WTC11 (cell line): Measurements from ENCODE around the gene APOA4. TPM values are rescaled to one million over a fixed set of nuclear protein-coding genes. Genes with fewer than 3 reads are reported as not detected.

ENCODE experiments used
- ATAC-seq: fragments of 200-7000 bp; cut with Tn5 transposase; 2 replicates; pipeline ENCODE4 v1.10.0; 2021; ENCODE audit warnings: mild to moderate bottlenecking, moderate library complexity
- CTCF ChIA-PET: fragments of 300-600 bp; sonication (Branson Sonifier 250); formaldehyde crosslinking; loops from one replicate; lab custom pipeline; 2021; ENCODE audit warnings: antibody characterized with exemption; lab: Charles Lee
- POLR2A ChIA-PET: fragments of 350-600 bp; sonication (Branson Sonifier 250); formaldehyde crosslinking; loops from one replicate; lab custom pipeline; 2021; ENCODE audit warnings: antibody characterized with exemption; lab: Charles Lee
- DNase-seq: peaks from one replicate; pipeline ENCODE4 v3.0.0; 2021; ENCODE audit warnings: low spot score
- H3K27ac Mint-ChIP-seq: 2 replicates; pipeline ENCODE4 v1.8.0; 2021; ENCODE audit warnings: mixed read lengths
- H3K27me3 Mint-ChIP-seq: 2 replicates; pipeline ENCODE4 v1.8.0; 2021; ENCODE audit warnings: low read depth, mild to moderate bottlenecking, moderate library complexity, mixed read lengths
- H3K36me3 Mint-ChIP-seq: 2 replicates; pipeline ENCODE4 v1.8.0; 2021; ENCODE audit warnings: mixed read lengths
- H3K4me1 Mint-ChIP-seq: 2 replicates; pipeline ENCODE4 v1.8.0; 2022; ENCODE audit warnings: mixed read lengths
- H3K4me3 Mint-ChIP-seq: 2 replicates; pipeline ENCODE4 v1.8.0; 2021; ENCODE audit warnings: mild to moderate bottlenecking, moderate library complexity, mixed read lengths
- H3K9me3 Mint-ChIP-seq: 2 replicates; pipeline ENCODE4 v1.8.0; 2021; ENCODE audit warnings: mixed read lengths
- ARID4B ChIP-seq: sonication (generic); formaldehyde crosslinking; IDR thresholded peaks from 2 replicates; pipeline ENCODE4 v1.8.0; 2023; ENCODE audit warnings: missing genetic modification reagents, mild to moderate bottlenecking, borderline replicate concordance
- ATF3 ChIP-seq: sonication (generic); formaldehyde crosslinking; conservative IDR thresholded peaks from 2 replicates; pipeline ENCODE4 v1.8.1; 2022; ENCODE audit warnings: mild to moderate bottlenecking, missing genetic modification reagents
- CBFB ChIP-seq: sonication (generic); formaldehyde crosslinking; IDR thresholded peaks from 2 replicates; pipeline ENCODE4 v1.8.1; 2022; ENCODE audit warnings: mild to moderate bottlenecking, low read depth, missing genetic modification reagents
- GABPB1 ChIP-seq: sonication (generic); formaldehyde crosslinking; IDR thresholded peaks from 2 replicates; pipeline ENCODE4 v1.8.1; 2023; ENCODE audit warnings: mild to moderate bottlenecking, missing genetic modification reagents
- IRF1 ChIP-seq: sonication (generic); formaldehyde crosslinking; IDR thresholded peaks from 2 replicates; pipeline ENCODE4 v1.8.0; 2023; ENCODE audit warnings: missing genetic modification reagents
- IRF2 ChIP-seq: sonication (generic); formaldehyde crosslinking; IDR thresholded peaks from 2 replicates; pipeline ENCODE4 v1.8.0; 2022; ENCODE audit warnings: low read depth, missing genetic modification reagents, borderline replicate concordance
- JUN ChIP-seq: sonication (generic); formaldehyde crosslinking; IDR thresholded peaks from 2 replicates; pipeline ENCODE4 v1.8.0; 2023; ENCODE audit warnings: mild to moderate bottlenecking, missing genetic modification reagents
- MYBL2 ChIP-seq: sonication (generic); formaldehyde crosslinking; IDR thresholded peaks from 2 replicates; pipeline ENCODE4 v1.8.1; 2023; ENCODE audit warnings: mild to moderate bottlenecking, moderate library complexity, missing genetic modification reagents
- NFE2L1 ChIP-seq: sonication (generic); formaldehyde crosslinking; IDR thresholded peaks from 2 replicates; pipeline ENCODE4 v1.8.1; 2023; ENCODE audit warnings: missing genetic modification reagents
- OVOL2 ChIP-seq: fragments of 250-450 bp; sonication (Bioruptor Pico); IDR thresholded peaks from 2 replicates; pipeline ENCODE4 v1.9.0; 2021; ENCODE audit warnings: mild to moderate bottlenecking, borderline replicate concordance
- PRRX2 ChIP-seq: fragments of 250-450 bp; sonication (Bioruptor Pico); IDR thresholded peaks from 2 replicates; pipeline ENCODE4 v1.8.0; 2021; ENCODE audit warnings: mild to moderate bottlenecking
- SMAD4 ChIP-seq: sonication (generic); formaldehyde crosslinking; IDR thresholded peaks from 2 replicates; pipeline ENCODE4 v1.8.0; 2022; ENCODE audit warnings: mild to moderate bottlenecking, missing genetic modification reagents
- TEAD4 ChIP-seq: sonication (generic); formaldehyde crosslinking; IDR thresholded peaks from 2 replicates; pipeline ENCODE4 v1.8.0; 2022; ENCODE audit warnings: mild to moderate bottlenecking, missing genetic modification reagents
- ZNF121 ChIP-seq: sonication (generic); formaldehyde crosslinking; IDR thresholded peaks from 2 replicates; pipeline ENCODE4 v1.8.0; 2023; ENCODE audit warnings: missing genetic modification reagents
- ZNF281 ChIP-seq: sonication (generic); formaldehyde crosslinking; IDR thresholded peaks from 2 replicates; pipeline ENCODE4 v1.8.0; 2023; ENCODE audit warnings: mild to moderate bottlenecking, missing genetic modification reagents
- total RNA-seq: library from RNA; stranded (reverse); gene quantifications from 3 replicates; pipeline ENCODE4 v1.2.3, GENCODE V29; 2021
- TF ChIP-seq, protein P1 (sequence below): sonication (generic); formaldehyde crosslinking; IDR thresholded peaks from 2 replicates; pipeline ENCODE4 v1.8.0; 2022; ENCODE audit warnings: mild to moderate bottlenecking, missing genetic modification reagents
- TF ChIP-seq, protein P2 (sequence below): fragments of 250-450 bp; sonication (Bioruptor Pico); IDR thresholded peaks from 2 replicates; pipeline ENCODE4 v1.8.0; 2021; ENCODE audit warnings: mild to moderate bottlenecking
- TF ChIP-seq, protein P3 (sequence below): fragments of 250-450 bp; sonication (Bioruptor Pico); IDR thresholded peaks from 2 replicates; pipeline ENCODE4 v2.1.2; 2022; ENCODE audit warnings: mild to moderate bottlenecking, moderate library complexity
- TF ChIP-seq, protein P4 (sequence below): sonication (generic); formaldehyde crosslinking; IDR thresholded peaks from 2 replicates; pipeline ENCODE4 v1.8.1; 2023; ENCODE audit warnings: mild to moderate bottlenecking, moderate library complexity, missing genetic modification reagents

The APOA4 gene
- total RNA-seq, 1 experiment from 2014 or later = not detected

DNA sequence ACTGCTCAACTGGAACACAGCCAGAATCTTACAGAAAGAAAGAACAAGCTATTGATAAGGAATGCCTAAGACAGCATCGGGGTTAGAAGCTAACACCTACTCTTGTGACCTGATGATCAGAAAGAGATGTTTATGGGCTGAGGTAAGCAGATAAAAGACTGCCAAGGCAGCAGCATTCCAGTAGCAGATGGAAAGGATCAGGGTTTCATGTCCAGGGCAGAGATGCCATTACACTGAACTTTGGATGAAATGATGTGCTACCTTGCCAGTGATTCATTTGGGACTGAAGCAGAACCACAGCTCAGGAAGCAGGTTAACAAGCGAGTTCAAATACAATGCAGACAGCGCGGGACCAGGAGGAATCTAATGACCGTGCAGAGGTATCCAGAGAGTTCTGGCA, 41.4 kb upstream of the APOA4 start:
- no peak for ATAC-seq
- H3K9me3 Mint-ChIP-seq = no peaks in the 10 kb centered on the region
- TF ChIP-seq MYBL2 (no peak), ATF3 (no peak), ZNF281 (CRISPR knock-in tag) (no peak), IRF1 (CRISPR knock-in tag) (no peak), TEAD4 (no peak), OVOL2 (CRISPR knock-in tag) (no peak)
- TF ChIP-seq, protein P1, sequence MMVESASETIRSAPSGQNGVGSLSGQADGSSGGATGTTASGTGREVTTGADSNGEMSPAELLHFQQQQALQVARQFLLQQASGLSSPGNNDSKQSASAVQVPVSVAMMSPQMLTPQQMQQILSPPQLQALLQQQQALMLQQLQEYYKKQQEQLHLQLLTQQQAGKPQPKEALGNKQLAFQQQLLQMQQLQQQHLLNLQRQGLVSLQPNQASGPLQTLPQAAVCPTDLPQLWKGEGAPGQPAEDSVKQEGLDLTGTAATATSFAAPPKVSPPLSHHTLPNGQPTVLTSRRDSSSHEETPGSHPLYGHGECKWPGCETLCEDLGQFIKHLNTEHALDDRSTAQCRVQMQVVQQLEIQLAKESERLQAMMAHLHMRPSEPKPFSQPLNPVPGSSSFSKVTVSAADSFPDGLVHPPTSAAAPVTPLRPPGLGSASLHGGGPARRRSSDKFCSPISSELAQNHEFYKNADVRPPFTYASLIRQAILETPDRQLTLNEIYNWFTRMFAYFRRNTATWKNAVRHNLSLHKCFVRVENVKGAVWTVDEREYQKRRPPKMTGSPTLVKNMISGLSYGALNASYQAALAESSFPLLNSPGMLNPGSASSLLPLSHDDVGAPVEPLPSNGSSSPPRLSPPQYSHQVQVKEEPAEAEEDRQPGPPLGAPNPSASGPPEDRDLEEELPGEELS (CRISPR knock-in tag) = no peak
- TF ChIP-seq, all 79 proteins: peak for 0
- no peaks in the 10 kb centered on the region for H3K27me3 Mint-ChIP-seq
- H3K27ac Mint-ChIP-seq = no peak overlapping the region
- H3K36me3 Mint-ChIP-seq = peaks cover 41% of the 10 kb centered on the region
- ChIA-PET CTCF (no interaction called here), POLR2A (interaction anchor here (0.5 kb wide), 1 partner anchor 1674 kb away, joined by 4 read pairs; no protein-coding TSS in a partner anchor)
- no peaks in the 10 kb centered on the region for H3K4me1 Mint-ChIP-seq
- no peak overlapping the region for H3K4me3 Mint-ChIP-seq
- DNase-seq = no peak

GRCh38 chr11:116862951-116863350, 39.8 kb upstream of the APOA4 start:
- no peak overlapping the region for H3K4me3 Mint-ChIP-seq
- no peaks in the 10 kb centered on the region for H3K9me3 Mint-ChIP-seq
- ATAC-seq = no peak
- no peaks in the 10 kb centered on the region for H3K27me3 Mint-ChIP-seq
- no peak overlapping the region for H3K27ac Mint-ChIP-seq
- no peak for DNase-seq
- ChIA-PET CTCF (interaction anchor here (1.0 to 1.3 kb wide), 2 partner anchors 17 to 27 kb away, joined by 4 to 5 read pairs; no protein-coding TSS in a partner anchor), POLR2A (interaction anchor here (0.7 kb wide), 1 partner anchor 1967 kb away, joined by 5 read pairs; no protein-coding TSS in a partner anchor)
- peaks cover 46% of the 10 kb centered on the region for H3K36me3 Mint-ChIP-seq
- H3K4me1 Mint-ChIP-seq = no peaks in the 10 kb centered on the region
- no peak for TF ChIP-seq ARID4B (CRISPR knock-in tag)
- no peak for TF ChIP-seq PRRX2 (CRISPR knock-in tag)
- no peak for TF ChIP-seq GABPB1 (CRISPR knock-in tag)
- TF ChIP-seq ATF3 = no peak
- TF ChIP-seq, protein P2, sequence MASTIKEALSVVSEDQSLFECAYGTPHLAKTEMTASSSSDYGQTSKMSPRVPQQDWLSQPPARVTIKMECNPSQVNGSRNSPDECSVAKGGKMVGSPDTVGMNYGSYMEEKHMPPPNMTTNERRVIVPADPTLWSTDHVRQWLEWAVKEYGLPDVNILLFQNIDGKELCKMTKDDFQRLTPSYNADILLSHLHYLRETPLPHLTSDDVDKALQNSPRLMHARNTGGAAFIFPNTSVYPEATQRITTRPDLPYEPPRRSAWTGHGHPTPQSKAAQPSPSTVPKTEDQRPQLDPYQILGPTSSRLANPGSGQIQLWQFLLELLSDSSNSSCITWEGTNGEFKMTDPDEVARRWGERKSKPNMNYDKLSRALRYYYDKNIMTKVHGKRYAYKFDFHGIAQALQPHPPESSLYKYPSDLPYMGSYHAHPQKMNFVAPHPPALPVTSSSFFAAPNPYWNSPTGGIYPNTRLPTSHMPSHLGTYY (CRISPR knock-in tag) = no peak
- TF ChIP-seq, protein P3, sequence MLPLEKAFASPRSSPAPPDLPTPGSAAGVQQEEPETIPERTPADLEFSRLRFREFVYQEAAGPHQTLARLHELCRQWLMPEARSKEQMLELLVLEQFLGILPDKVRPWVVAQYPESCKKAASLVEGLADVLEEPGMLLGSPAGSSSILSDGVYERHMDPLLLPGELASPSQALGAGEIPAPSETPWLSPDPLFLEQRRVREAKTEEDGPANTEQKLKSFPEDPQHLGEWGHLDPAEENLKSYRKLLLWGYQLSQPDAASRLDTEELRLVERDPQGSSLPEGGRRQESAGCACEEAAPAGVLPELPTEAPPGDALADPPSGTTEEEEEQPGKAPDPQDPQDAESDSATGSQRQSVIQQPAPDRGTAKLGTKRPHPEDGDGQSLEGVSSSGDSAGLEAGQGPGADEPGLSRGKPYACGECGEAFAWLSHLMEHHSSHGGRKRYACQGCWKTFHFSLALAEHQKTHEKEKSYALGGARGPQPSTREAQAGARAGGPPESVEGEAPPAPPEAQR (CRISPR knock-in tag) = no peak
- TF ChIP-seq CBFB = no peak
- no peak for TF ChIP-seq IRF2
- no peak for TF ChIP-seq JUN (CRISPR knock-in tag)
- no peak for TF ChIP-seq ZNF121
- TF ChIP-seq IRF1 (CRISPR knock-in tag) = no peak
- no peak for TF ChIP-seq SMAD4 (CRISPR knock-in tag)
- TF ChIP-seq NFE2L1 (CRISPR knock-in tag) = no peak
- TF ChIP-seq, protein P4, sequence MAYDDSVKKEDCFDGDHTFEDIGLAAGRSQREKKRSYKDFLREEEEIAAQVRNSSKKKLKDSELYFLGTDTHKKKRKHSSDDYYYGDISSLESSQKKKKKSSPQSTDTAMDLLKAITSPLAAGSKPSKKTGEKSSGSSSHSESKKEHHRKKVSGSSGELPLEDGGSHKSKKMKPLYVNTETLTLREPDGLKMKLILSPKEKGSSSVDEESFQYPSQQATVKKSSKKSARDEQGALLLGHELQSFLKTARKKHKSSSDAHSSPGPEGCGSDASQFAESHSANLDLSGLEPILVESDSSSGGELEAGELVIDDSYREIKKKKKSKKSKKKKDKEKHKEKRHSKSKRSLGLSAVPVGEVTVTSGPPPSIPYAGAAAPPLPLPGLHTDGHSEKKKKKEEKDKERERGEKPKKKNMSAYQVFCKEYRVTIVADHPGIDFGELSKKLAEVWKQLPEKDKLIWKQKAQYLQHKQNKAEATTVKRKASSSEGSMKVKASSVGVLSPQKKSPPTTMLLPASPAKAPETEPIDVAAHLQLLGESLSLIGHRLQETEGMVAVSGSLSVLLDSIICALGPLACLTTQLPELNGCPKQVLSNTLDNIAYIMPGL (CRISPR knock-in tag) = no peak
